Endothelial cell of umbilical vein (primary cell): ENCODE measurements around the gene RUSF1.

Experiments
- EZH2 ChIP-seq: IDR thresholded peaks from 2 replicates; pipeline ENCODE4 v1.6.1; 2012; ENCODE audit warnings: borderline replicate concordance, low read depth, mild to moderate bottlenecking, moderate library complexity, low read length, inconsistent platforms; ENCODE audit not compliant: severe bottlenecking
- JUN ChIP-seq: IDR thresholded peaks from 2 replicates; pipeline ENCODE4 v1.6.1; 2011; ENCODE audit warnings: borderline replicate concordance, low read depth; ENCODE audit not compliant: insufficient read length, insufficient read depth
- POLR2A ChIP-seq: IDR thresholded peaks from 2 replicates; pipeline ENCODE4 v1.6.1; 2012; ENCODE audit warnings: low read depth, mild to moderate bottlenecking, control low read depth, low read length
- TF ChIP-seq, protein P1 (sequence below), 2 donors: IDR thresholded peaks; 1 replicate in 1 of 2; 2 replicates in 1 of 2; pipeline ENCODE4 v1.5.1; 2011; ENCODE audit warnings: low read length in 2 of 2, mild to moderate bottlenecking in 2 of 2, moderate library complexity in 2 of 2, control low read depth in 1 of 2, inconsistent platforms in 1 of 2, low read depth in 1 of 2; ENCODE audit not compliant: insufficient read depth in 1 of 2; ENCODE audit errors: extremely low read depth in 1 of 2
- TF ChIP-seq, protein P2 (sequence below): IDR thresholded peaks from 2 replicates; pipeline ENCODE4 v1.6.1; 2011; ENCODE audit not compliant: insufficient read depth, insufficient read length

DNA sequence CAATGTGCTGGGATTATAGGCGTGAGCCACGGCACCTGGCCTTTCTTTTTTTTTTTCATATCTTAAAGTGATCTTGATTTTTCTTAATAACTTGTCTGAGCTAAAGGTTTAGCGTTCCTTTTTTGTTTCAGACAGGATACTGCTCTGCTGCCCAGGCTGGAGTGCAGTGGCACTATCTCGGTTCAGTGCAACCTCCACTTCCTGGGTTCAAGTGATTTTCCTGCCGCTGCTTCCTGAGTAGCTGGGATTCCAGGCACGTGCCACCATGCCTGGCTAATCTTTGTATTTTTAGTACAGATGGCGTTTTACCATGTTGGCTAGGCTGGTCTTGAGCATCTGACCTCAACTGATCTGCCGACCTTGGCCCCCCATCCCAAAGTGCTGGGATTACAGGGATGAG lies 4.0 kb downstream of the RUSF1 start:
- TF ChIP-seq JUN (no peak), POLR2A (no peak), EZH2 (no peak)
- TF ChIP-seq, protein P1, sequence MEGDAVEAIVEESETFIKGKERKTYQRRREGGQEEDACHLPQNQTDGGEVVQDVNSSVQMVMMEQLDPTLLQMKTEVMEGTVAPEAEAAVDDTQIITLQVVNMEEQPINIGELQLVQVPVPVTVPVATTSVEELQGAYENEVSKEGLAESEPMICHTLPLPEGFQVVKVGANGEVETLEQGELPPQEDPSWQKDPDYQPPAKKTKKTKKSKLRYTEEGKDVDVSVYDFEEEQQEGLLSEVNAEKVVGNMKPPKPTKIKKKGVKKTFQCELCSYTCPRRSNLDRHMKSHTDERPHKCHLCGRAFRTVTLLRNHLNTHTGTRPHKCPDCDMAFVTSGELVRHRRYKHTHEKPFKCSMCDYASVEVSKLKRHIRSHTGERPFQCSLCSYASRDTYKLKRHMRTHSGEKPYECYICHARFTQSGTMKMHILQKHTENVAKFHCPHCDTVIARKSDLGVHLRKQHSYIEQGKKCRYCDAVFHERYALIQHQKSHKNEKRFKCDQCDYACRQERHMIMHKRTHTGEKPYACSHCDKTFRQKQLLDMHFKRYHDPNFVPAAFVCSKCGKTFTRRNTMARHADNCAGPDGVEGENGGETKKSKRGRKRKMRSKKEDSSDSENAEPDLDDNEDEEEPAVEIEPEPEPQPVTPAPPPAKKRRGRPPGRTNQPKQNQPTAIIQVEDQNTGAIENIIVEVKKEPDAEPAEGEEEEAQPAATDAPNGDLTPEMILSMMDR (IDR thresholded peaks at IDR 0.05; ENCODE audit: extremely low read depth in 1 of 2, insufficient read depth in 1 of 2, low read depth in 1 of 2, low read length in 2 of 2), result no peak
- TF ChIP-seq, protein P2, sequence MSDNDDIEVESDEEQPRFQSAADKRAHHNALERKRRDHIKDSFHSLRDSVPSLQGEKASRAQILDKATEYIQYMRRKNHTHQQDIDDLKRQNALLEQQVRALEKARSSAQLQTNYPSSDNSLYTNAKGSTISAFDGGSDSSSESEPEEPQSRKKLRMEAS, result peak; percentile 23
